PFSK-1 (cell line): Measurements from ENCODE around the gene TMEM207.

Source experiments
- FOXP2 ChIP-seq: optimal IDR thresholded peaks from 2 replicates; pipeline ENCODE3; 2011; ENCODE audit warnings: borderline replicate concordance, control low read depth, inconsistent platforms; ENCODE audit not compliant: insufficient read depth; ENCODE audit errors: extremely low read length, extremely low read depth
- POLR2AphosphoS5 ChIP-seq: IDR thresholded peaks from 2 replicates; pipeline ENCODE4 v1.6.1; 2012; ENCODE audit warnings: low read depth, mild to moderate bottlenecking, control low read depth, low read length, moderate library complexity
- REST ChIP-seq, 2 experiments: IDR thresholded peaks; 2 replicates each; pipeline versions ENCODE4 v1.6.1 to v1.8.0; 2011 to 2012; ENCODE audit warnings: low read depth in 2 of 2, low read length in 2 of 2, control low read depth in 1 of 2, inconsistent platforms in 1 of 2, mild to moderate bottlenecking in 1 of 2, moderate library complexity in 1 of 2; ENCODE audit not compliant: insufficient read depth in 1 of 2
- SIN3A ChIP-seq: IDR thresholded peaks from 2 replicates; pipeline ENCODE4 v1.6.1; 2012; ENCODE audit warnings: mild to moderate bottlenecking, low read length, moderate library complexity, borderline replicate concordance; ENCODE audit not compliant: insufficient read depth
- TAF1 ChIP-seq: IDR thresholded peaks from 2 replicates; pipeline ENCODE4 v1.6.1; 2012; ENCODE audit warnings: low read length, control low read depth, borderline replicate concordance; ENCODE audit not compliant: insufficient read depth

Gene TMEM207

DNA sequence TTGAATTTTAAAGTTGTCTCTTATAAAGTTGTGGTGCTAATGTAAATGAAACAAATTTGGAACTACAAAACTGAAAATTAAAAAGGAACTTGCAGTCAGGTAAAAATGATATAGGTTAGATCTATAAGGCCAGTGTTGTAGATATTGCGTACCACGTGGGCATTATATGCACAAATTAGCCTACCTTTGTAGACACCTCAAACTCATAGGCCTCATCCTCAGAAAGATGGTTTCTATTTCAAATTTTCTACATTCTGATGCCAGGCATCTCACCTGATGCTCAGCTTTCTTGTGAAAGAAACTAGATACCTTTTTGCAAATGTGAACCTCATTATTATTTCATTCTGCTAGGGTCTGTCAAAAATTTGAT, 25.6 kb downstream of the TMEM207 start:
- TF ChIP-seq SIN3A (no peak), FOXP2 (no peak), TAF1 (no peak), REST (IDR thresholded peaks at IDR 0.05; ENCODE audit: insufficient read depth in 1 of 2, low read depth in 2 of 2, low read length in 2 of 2) (no peak), POLR2AphosphoS5 (no peak)

DNA sequence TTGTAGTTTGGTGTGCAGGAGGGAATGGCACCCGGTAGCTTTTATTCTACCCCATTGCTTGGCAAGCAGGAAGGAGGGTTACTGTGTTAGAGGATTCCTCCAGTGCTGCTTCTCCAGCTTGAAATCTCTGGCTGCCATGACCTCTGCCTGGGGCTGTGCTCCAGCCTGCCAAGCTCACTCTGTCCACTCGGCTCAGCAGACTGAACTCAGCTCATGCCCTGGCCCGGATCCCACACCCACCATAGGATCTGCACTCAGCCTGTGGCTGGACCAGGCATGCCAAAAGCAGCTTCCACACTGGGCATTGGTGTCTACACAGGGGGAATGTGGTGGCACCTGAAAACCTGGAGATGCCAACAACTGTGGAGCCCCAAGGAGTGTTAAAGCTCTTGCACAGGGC, 35.4 kb downstream of the TMEM207 start:
- no peak for TF ChIP-seq POLR2AphosphoS5

DNA sequence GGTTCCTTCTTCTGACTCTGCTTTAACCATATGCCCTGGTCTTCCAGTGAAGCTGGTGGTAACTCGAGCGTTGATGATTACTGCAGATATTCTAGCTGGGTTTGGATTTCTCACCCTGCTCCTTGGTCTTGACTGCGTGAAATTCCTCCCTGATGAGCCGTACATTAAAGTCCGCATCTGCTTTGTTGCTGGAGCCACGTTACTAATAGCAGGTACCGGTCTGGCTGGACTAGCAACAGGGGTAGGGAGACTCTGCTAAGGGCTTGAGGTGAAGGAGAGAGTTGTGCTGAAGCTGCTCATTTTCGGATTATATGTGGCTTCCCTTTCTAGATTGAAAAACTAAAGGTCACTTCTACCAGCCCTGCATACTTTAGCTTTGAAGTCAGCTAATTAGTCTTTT, 45.0 kb downstream of the TMEM207 start:
- TF ChIP-seq POLR2AphosphoS5 (no peak), FOXP2 (no peak), REST (IDR thresholded peaks at IDR 0.05; ENCODE audit: insufficient read depth in 1 of 2, low read depth in 2 of 2, low read length in 2 of 2) (no peak), SIN3A (no peak), TAF1 (no peak)

- TF ChIP-seq FOXP2 (no peak), REST (IDR thresholded peaks at IDR 0.05; ENCODE audit: insufficient read depth in 1 of 2, low read depth in 2 of 2, low read length in 2 of 2) (no peak), TAF1 (no peak), SIN3A (no peak), POLR2AphosphoS5 (no peak)
Measured at GRCh38 chr3:190401963-190402362, 47.7 kb downstream of the TMEM207 start.

- TF ChIP-seq POLR2AphosphoS5: no peak
Measured at GRCh38 chr3:190399677-190400076, 50.0 kb downstream of the TMEM207 start.

GRCh38 chr3:190397889-190398288, 51.8 kb downstream of the TMEM207 start:
- TF ChIP-seq SIN3A (no peak), POLR2AphosphoS5 (no peak), TAF1 (no peak), FOXP2 (no peak), REST (IDR thresholded peaks at IDR 0.05; ENCODE audit: insufficient read depth in 1 of 2, low read depth in 2 of 2, low read length in 2 of 2) (no peak)
